CD4-positive, alpha-beta T cell treated with Interleukin-6 for 4 hours (primary cell): ENCODE measurements around the gene EFNA2.
"Not testable (repeated sequence)": the region's sequence is repeated elsewhere in the genome, so short reads cannot be mapped to it uniquely, and the experiment has no call there.

Source experiments
- DNase-seq: peaks from one replicate; pipeline ENCODE4 v3.0.0-alpha.2; 2020; ENCODE audit warnings: mixed read lengths

Gene EFNA2

GRCh38 chr19:1285737-1286360, at the start of gene EFNA2:
Gene EFNA2, plus strand, starts transcription at chr19:1285873. Its CDS starts 296 bp downstream, at chr19:1286169.
- DNase-seq = no peak

- DNase-seq = no peak
Measured at GRCh38 chr19:1236576-1236975, 49.1 kb upstream of the EFNA2 start.

- DNase-seq = no peak
Measured at GRCh38 chr19:1237027-1237659, 48.5 kb upstream of the EFNA2 start.

GRCh38 chr19:1237754-1238368, 47.8 kb upstream of the EFNA2 start, which contains the start of gene CBARP:
Gene CBARP, minus strand, starts transcription at chr19:1238005. Its CDS starts 1,905 bp downstream, at chr19:1236100.
- DNase-seq = peak; percentile 51

GRCh38 chr19:1238369-1239303, 47.0 kb upstream of the EFNA2 start:
- DNase-seq = no peak

- DNase-seq = no peak
Measured at GRCh38 chr19:1239420-1239795, 46.3 kb upstream of the EFNA2 start.

GRCh38 chr19:1239796-1240737, 45.6 kb upstream of the EFNA2 start:
- peak; percentile 91 for DNase-seq

GRCh38 chr19:1240925-1241324, 44.7 kb upstream of the EFNA2 start:
- DNase-seq = no peak

- DNase-seq = peak; percentile 94
Measured at GRCh38 chr19:1241417-1242095, 44.1 kb upstream of the EFNA2 start, which contains the start of gene ATP5F1D. Gene ATP5F1D, plus strand, starts transcription at chr19:1241751. Its CDS starts 100 bp downstream, at chr19:1241851.

GRCh38 chr19:1243768-1244692, 41.6 kb upstream of the EFNA2 start:
- peak; percentile 88 for DNase-seq

- DNase-seq = no peak
Measured at GRCh38 chr19:1244693-1245451, 40.8 kb upstream of the EFNA2 start.

- no peak for DNase-seq
Measured at GRCh38 chr19:1245494-1246264, 40.0 kb upstream of the EFNA2 start.

- DNase-seq = not testable (repeated sequence)
Measured at GRCh38 chr19:1246265-1247087, 39.2 kb upstream of the EFNA2 start.

- no peak for DNase-seq
Measured at GRCh38 chr19:1247748-1248138, 37.9 kb upstream of the EFNA2 start.

GRCh38 chr19:1248139-1248785, 37.4 kb upstream of the EFNA2 start, which contains the start of gene MIDN:
Gene MIDN, plus strand, starts transcription at chr19:1248583. Its CDS starts 1,714 bp downstream, at chr19:1250297.
- peak; percentile 86 for DNase-seq

GRCh38 chr19:1248786-1249297, 36.8 kb upstream of the EFNA2 start:
- DNase-seq = peak; percentile 88
